HG03520 (cell line): Measurements from ENCODE around the gene HS1BP3.

Source experiments
- ATAC-seq: cut with Tn5 transposase; IDR thresholded peaks from one replicate; pipeline ENCODE4 v1.9.1; 2021; ENCODE audit warnings: mild to moderate bottlenecking, moderate library complexity; ENCODE audit not compliant: unreplicated experiment

The HS1BP3 gene

GRCh38 chr2:20632446-20632990 is 18.4 kb downstream of the HS1BP3 start:
- no peak for ATAC-seq

GRCh38 chr2:20631617-20632307 is 19.1 kb downstream of the HS1BP3 start:
- ATAC-seq, result no peak

GRCh38 chr2:20630967-20631366 is 19.9 kb downstream of the HS1BP3 start:
- ATAC-seq, result no peak

GRCh38 chr2:20629581-20630171 is 21.2 kb downstream of the HS1BP3 start:
- ATAC-seq, result no peak

- no peak for ATAC-seq
These were observed 21.7 kb downstream of the HS1BP3 start for GRCh38 chr2:20629181-20629580.

- ATAC-seq, result no peak
These were observed 23.1 kb downstream of the HS1BP3 start for GRCh38 chr2:20627712-20628380.

- ATAC-seq, result no peak
These were observed 24.0 kb downstream of the HS1BP3 start for GRCh38 chr2:20626698-20627513.

- ATAC-seq, result no peak
These were observed 24.6 kb downstream of the HS1BP3 start for GRCh38 chr2:20626392-20626697.

- no peak for ATAC-seq
These were observed 25.2 kb downstream of the HS1BP3 start for GRCh38 chr2:20625491-20626391.

- no peak for ATAC-seq
These were observed 25.9 kb downstream of the HS1BP3 start for GRCh38 chr2:20624884-20625485.

GRCh38 chr2:20624156-20624883 is 26.6 kb downstream of the HS1BP3 start:
- no peak for ATAC-seq

GRCh38 chr2:20623741-20624155 is 27.1 kb downstream of the HS1BP3 start:
- no peak for ATAC-seq

- no peak for ATAC-seq
These were observed 27.7 kb downstream of the HS1BP3 start for GRCh38 chr2:20623241-20623640.

GRCh38 chr2:20622731-20623130 is 28.2 kb downstream of the HS1BP3 start:
- ATAC-seq, result no peak

- no peak for ATAC-seq
These were observed 28.6 kb downstream of the HS1BP3 start for GRCh38 chr2:20622296-20622686.

GRCh38 chr2:20621366-20622295 is 29.3 kb downstream of the HS1BP3 start:
- ATAC-seq, result no peak

GRCh38 chr2:20620696-20621365 is 30.1 kb downstream of the HS1BP3 start:
- ATAC-seq, result no peak

- no peak for ATAC-seq
These were observed 30.6 kb downstream of the HS1BP3 start for GRCh38 chr2:20620271-20620681.
